Nephron progenitor cell (in vitro differentiated cells): ENCODE measurements around the gene DBH.

Source experiments
- DNase-seq: peaks from one replicate; pipeline ENCODE4 v3.0.0; 2021
- H3K27ac Mint-ChIP-seq: 2 replicates; pipeline ENCODE4 v1.8.0; 2021; ENCODE audit warnings: mild to moderate bottlenecking, moderate library complexity, mixed read lengths
- H3K27me3 Mint-ChIP-seq: 2 replicates; pipeline ENCODE4 v1.8.0; 2021; ENCODE audit warnings: mild to moderate bottlenecking, low read depth, mixed read lengths; ENCODE audit not compliant: poor library complexity
- H3K36me3 Mint-ChIP-seq: 2 replicates; pipeline ENCODE4 v1.8.0; 2021; ENCODE audit warnings: low read depth, mixed read lengths
- H3K4me1 Mint-ChIP-seq: 2 replicates; pipeline ENCODE4 v1.8.0; 2021; ENCODE audit warnings: mixed read lengths
- H3K4me3 Mint-ChIP-seq: 2 replicates; pipeline ENCODE4 v1.8.0; 2021; ENCODE audit warnings: mild to moderate bottlenecking, moderate library complexity, mixed read lengths
- H3K9me3 Mint-ChIP-seq: 2 replicates; pipeline ENCODE4 v1.8.0; 2021; ENCODE audit warnings: mild to moderate bottlenecking, moderate library complexity, mixed read lengths
- CTCF ChIP-seq: fragments of 200-600 bp; sonication (generic); IDR thresholded peaks from 2 replicates; pipeline ENCODE4 v1.5.0; 2021; ENCODE audit warnings: antibody characterized with exemption

The DBH gene

DNA sequence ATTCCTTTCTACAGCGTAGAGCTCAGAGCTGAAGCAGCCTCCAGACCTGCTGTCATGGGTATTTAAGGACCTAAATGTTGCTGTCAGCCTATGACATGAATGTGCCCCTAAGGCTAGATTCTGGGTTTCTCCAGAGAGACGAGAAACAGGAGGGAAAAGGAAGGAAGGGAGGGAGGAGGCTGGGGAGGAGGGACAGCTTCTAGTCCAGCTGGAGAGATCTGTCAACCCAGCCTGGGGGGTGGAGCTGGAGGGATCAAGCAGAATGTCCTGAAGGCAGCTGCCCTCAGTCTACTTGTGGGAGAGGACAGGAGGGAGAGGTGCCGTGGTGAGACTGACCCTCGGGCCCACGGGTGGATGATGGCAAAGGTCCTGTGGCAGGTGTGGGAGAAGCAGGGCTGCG is 1.1 kb upstream of the DBH start:
- Mint-ChIP-seq H3K4me1 (peaks cover 61% of the 10 kb centered on the region), H3K36me3 (no peaks in the 10 kb centered on the region), H3K4me3 (no peak overlapping the region), H3K9me3 (no peaks in the 10 kb centered on the region), H3K27ac (no peak overlapping the region), H3K27me3 (peaks cover 19% of the 10 kb centered on the region)
- no peak for DNase-seq
- TF ChIP-seq CTCF, result no peak

DNA sequence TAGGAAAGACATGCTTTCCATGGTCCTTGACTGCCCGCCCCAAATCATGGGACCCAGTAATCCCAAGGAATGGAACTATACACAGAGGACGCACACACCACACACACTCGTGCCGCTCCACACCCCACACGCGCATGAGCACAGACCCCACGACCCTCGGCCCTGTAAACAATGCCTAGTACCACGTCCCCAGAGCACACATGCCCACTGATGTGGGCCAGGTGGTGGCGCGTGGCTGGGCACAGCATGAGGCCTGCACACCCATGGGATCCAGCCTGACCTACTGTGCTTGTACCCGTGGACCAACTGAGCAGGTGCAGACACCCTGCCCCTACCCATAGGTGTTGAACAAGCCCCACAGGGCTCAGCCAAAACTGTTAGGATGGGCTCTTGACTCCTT is 739 bp downstream of the DBH start:
- Mint-ChIP-seq H3K27me3 (peaks cover 15% of the 10 kb centered on the region), H3K27ac (no peak overlapping the region), H3K9me3 (no peaks in the 10 kb centered on the region), H3K4me1 (peaks cover 64% of the 10 kb centered on the region), H3K36me3 (no peaks in the 10 kb centered on the region), H3K4me3 (no peak overlapping the region)
- no peak for DNase-seq
- no peak for TF ChIP-seq CTCF

DNA sequence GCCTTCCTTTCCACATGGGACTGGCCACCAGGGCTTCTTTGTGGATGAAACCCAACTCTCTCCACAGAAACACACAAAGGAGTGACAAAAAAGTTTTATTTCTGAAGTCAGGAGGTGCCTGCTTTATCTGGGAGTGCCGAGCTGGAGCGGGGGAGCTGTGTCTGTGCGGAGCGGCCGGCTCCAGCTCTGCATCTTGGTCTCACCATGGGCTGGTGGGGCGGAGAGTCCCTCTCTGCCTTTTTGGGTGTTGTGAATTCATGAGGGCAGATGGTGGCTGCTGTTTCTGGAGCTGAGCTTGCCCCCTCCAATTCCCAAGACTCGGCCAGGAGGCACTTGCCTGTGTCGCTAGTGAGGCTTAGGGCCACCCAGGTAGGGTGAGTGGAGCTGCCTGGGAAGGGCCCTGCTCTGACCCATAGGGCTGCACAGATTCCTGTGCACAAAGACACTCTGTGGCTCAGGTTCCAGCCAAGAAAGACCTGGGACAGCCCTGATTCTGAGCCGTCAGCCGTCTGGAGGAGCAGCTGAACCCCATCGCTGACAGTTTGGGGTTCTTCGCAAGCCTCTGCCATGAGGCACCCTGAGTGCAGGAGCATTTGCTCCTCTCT is 1.4 kb downstream of the DBH start:
- H3K36me3 Mint-ChIP-seq, result no peaks in the 10 kb centered on the region
- DNase-seq, result no peak
- peaks cover 15% of the 10 kb centered on the region for H3K27me3 Mint-ChIP-seq
- H3K9me3 Mint-ChIP-seq, result no peaks in the 10 kb centered on the region
- H3K27ac Mint-ChIP-seq, result no peak overlapping the region
- H3K4me3 Mint-ChIP-seq, result no peak overlapping the region
- H3K4me1 Mint-ChIP-seq, result peaks cover 62% of the 10 kb centered on the region
- no peak for TF ChIP-seq CTCF

GRCh38 chr9:133638076-133638475 is 1.9 kb downstream of the DBH start:
- H3K27me3 Mint-ChIP-seq, result peaks cover 15% of the 10 kb centered on the region

DNA sequence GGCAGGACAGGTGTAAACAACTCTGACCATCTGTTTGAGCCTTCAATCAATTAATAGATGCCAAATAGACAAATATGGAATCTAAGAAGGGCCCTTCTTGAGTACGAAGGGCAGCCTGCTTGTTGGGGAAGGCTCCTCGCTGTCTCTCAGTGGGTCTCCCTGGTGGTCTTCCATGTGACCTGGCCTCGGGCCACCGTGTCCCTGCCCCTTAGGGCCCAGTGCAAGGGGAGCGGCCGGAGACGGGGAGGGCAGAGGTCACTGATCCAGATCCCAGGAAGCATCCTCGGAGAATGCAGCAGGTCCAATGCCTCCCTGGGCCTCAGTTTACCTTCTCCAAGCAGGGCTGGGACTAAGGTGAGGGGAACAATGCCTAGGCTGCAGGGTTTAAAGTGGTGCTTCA is 2.5 kb downstream of the DBH start:
- peaks cover 15% of the 10 kb centered on the region for H3K27me3 Mint-ChIP-seq
- no peaks in the 10 kb centered on the region for H3K36me3 Mint-ChIP-seq
- TF ChIP-seq CTCF, result no peak
- no peak overlapping the region for H3K27ac Mint-ChIP-seq
- H3K9me3 Mint-ChIP-seq, result no peaks in the 10 kb centered on the region
- peaks cover 52% of the 10 kb centered on the region for H3K4me1 Mint-ChIP-seq
- no peak for DNase-seq
- H3K4me3 Mint-ChIP-seq, result no peak overlapping the region

More at GRCh38 chr9:133638076-133638475, 1.9 kb downstream of the DBH start:
- Mint-ChIP-seq H3K9me3 (no peaks in the 10 kb centered on the region), H3K27ac (no peak overlapping the region), H3K4me1 (peaks cover 57% of the 10 kb centered on the region), H3K36me3 (no peaks in the 10 kb centered on the region), H3K4me3 (no peak overlapping the region)
- TF ChIP-seq CTCF, result no peak
- DNase-seq, result no peak

DNA sequence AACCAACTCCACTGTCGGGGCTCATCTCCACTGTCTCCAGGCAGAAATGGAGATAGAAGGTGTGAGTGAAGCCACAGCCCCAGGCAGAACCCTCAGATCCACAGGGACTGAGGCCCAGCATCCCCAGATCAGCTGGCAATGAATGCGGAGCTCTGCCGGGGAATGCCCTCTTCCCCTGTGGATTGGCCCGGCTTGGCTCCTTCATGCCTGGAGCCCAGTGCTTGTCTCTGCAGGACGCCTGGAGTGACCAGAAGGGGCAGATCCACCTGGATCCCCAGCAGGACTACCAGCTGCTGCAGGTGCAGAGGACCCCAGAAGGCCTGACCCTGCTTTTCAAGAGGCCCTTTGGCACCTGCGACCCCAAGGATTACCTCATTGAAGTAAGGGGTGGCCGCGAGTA is 3.5 kb downstream of the DBH start:
- no peak for DNase-seq
- H3K27me3 Mint-ChIP-seq, result peaks cover 15% of the 10 kb centered on the region
- H3K4me1 Mint-ChIP-seq, result peaks cover 43% of the 10 kb centered on the region
- H3K27ac Mint-ChIP-seq, result no peak overlapping the region
- H3K4me3 Mint-ChIP-seq, result no peak overlapping the region
- TF ChIP-seq CTCF, result no peak
- no peaks in the 10 kb centered on the region for H3K9me3 Mint-ChIP-seq
- H3K36me3 Mint-ChIP-seq, result no peaks in the 10 kb centered on the region
